ENCODE results near the gene FUOM. TPM values are rescaled to one million over a fixed set of nuclear protein-coding genes. Genes with fewer than 3 reads are reported as not detected.

FUOM gene
- total and polyA plus RNA-seq, 2 of the 8 experiments (the other 6 are each of a cell fraction or from before 2014, with no cell fraction given): 22.0 to 30.4 TPM

- no peak overlapping the region for H2AFZ ChIP-seq (ENCODE audit: low read length)
- H3K9me3 ChIP-seq (ENCODE audit: insufficient read depth in 2 of 2, low read depth in 1 of 2, low read length in 1 of 2): no peaks in the 10 kb centered on the region
- no peak overlapping the region for H4K8ac ChIP-seq (ENCODE audit: extremely low read depth, insufficient read depth, low read length)
- H3K4ac ChIP-seq (replicated peaks; ENCODE audit: insufficient read length, low read depth, low read length): no peak overlapping the region
- H3K79me1 ChIP-seq (ENCODE audit: low read depth, low read length): peaks cover 21% of the 10 kb centered on the region
- H3K56ac ChIP-seq (replicated peaks; ENCODE audit: insufficient read length, low read depth, low read length): no peak overlapping the region
- H4K20me1 ChIP-seq (replicated peaks in 1 of 2; ENCODE audit: control insufficient read depth in 1 of 2, insufficient read depth in 2 of 2, low read length in 2 of 2): peaks cover 5 to 12% of the 10 kb centered on the region in 2 experiments
- FAIRE-seq (no peak), DNase-seq (ENCODE audit: low read depth in 1 of 2, low spot score in 2 of 2) (no peak)
- 0 out of 7 replicates have a peak overlapping the region, but pooled peaks of 1 of the 4 experiments have one; percentile 14 for H3K9ac ChIP-seq (replicated peaks in 1 of 4; ENCODE audit: extremely low read depth in 1 of 4, low read depth in 3 of 4, low read length in 3 of 4)
- ChIA-PET POLR2A (ENCODE audit: partially characterized antibody) (interaction anchor here (0.6 to 1.6 kb wide), 3 partner anchors 12 to 37 kb away, joined by 3 to 7 read pairs (median 6); no protein-coding TSS in a partner anchor), CTCF (ENCODE audit: partially characterized antibody) (interaction anchor here (0.7 to 1.1 kb wide), 3 partner anchors 9 to 42 kb away, joined by 3 to 5 read pairs (median 4); no protein-coding TSS in a partner anchor)
- H2BK20ac ChIP-seq (ENCODE audit: low read length): no peak overlapping the region
- H4K91ac ChIP-seq (replicated peaks; ENCODE audit: insufficient read length, low read length): no peak overlapping the region
- peak overlapping the region in 3 of 4 experiments; percentile 14 to 84 (median 29); a peak in 4 of 8 replicates for H3K4me3 ChIP-seq (ENCODE audit: extremely low read depth in 1 of 4, insufficient read depth in 2 of 4, low read depth in 3 of 4, low read length in 4 of 4)
- peaks cover 3 to 27% of the 10 kb centered on the region in 2 experiments; a peak in 3 of 4 replicates for H3K79me2 ChIP-seq (ENCODE audit: control insufficient read depth in 1 of 2, insufficient read depth in 2 of 2, low read length in 2 of 2)
- no peak overlapping the region for H3K27ac ChIP-seq (ENCODE audit: low read depth, low read length)
- no peak overlapping the region for H2AK5ac ChIP-seq (ENCODE audit: low read depth, low read length)
- no peak overlapping the region for H4K5ac ChIP-seq (ENCODE audit: insufficient read length, low read depth, low read length)
- WGBS, 2 experiments (ENCODE audit: extremely low coverage in 1 of 2, insufficient coverage in 1 of 2, insufficient read length in 1 of 2, insufficient replicate concordance in 2 of 2, low coverage in 1 of 2, low lambda C conversion rate in 2 of 2, missing lambda C conversion rate in 1 of 2): 94% methylated on average over 33 of the region's 33 CpGs; no CpG with 5 or more reads in 1 of the 2 experiments
- H3K23me2 ChIP-seq (ENCODE audit: low read depth, low read length): peaks cover 9% of the 10 kb centered on the region; the same call in 1 of the 2 replicates
- peaks cover 0 to 6% (median 4%) of the 10 kb centered on the region in 4 experiments; a peak in 4 of 7 replicates for H3K4me1 ChIP-seq (replicated peaks in 1 of 4; ENCODE audit: control insufficient read depth in 3 of 4, insufficient read depth in 4 of 4, low read length in 3 of 4)
- H3K23ac ChIP-seq (ENCODE audit: insufficient read length): no peak overlapping the region
- no peaks in the 10 kb centered on the region for H3K27me3 ChIP-seq (replicated peaks in 1 of 4; ENCODE audit: control insufficient read depth in 3 of 4, extremely low read depth in 1 of 4, insufficient read depth in 3 of 4, low read length in 3 of 4)
- H2BK120ac ChIP-seq (replicated peaks; ENCODE audit: low read depth, low read length): no peak overlapping the region
- peaks cover 4 to 22% (median 6%) of the 10 kb centered on the region in 4 experiments; a peak in 7 of 8 replicates for H3K36me3 ChIP-seq (ENCODE audit: control insufficient read depth in 2 of 4, insufficient read depth in 4 of 4, low read length in 3 of 4)
- H3K4me2 ChIP-seq (ENCODE audit: insufficient read depth in 1 of 2, low read depth in 2 of 2, low read length in 2 of 2): peak overlapping the region; percentile 85 to 88
- H3K14ac ChIP-seq (ENCODE audit: insufficient read length): no peak overlapping the region
- no peak overlapping the region for H2BK5ac ChIP-seq (ENCODE audit: low read depth, low read length)
- no peak for TF ChIP-seq POLR2A (IDR thresholded peaks at IDR 0.05; ENCODE audit: control extremely low read depth in 1 of 2, low read depth in 2 of 2, low read length in 2 of 2)
- no peak for TF ChIP-seq SIRT6 (IDR thresholded peaks at IDR 0.05; ENCODE audit: low read length)
- no peak for TF ChIP-seq NRF1 (IDR thresholded peaks at IDR 0.05; ENCODE audit: low read depth, low read length)
- no peak for TF ChIP-seq YY1 (IDR thresholded peaks at IDR 0.05; ENCODE audit: low read depth, low read length)
- TF ChIP-seq RAD21 (IDR thresholded peaks at IDR 0.05 in 1 of 2, conservative IDR thresholded peaks at IDR 0.05 in 1 of 2; ENCODE audit: low read depth in 2 of 2, low read length in 2 of 2): no peak
- no peak for TF ChIP-seq CBX5 (IDR thresholded peaks at IDR 0.05; ENCODE audit: low read depth, low read length)
- TF ChIP-seq SP2 (IDR thresholded peaks at IDR 0.05; ENCODE audit: low read length): no peak
- TF ChIP-seq, protein P1, sequence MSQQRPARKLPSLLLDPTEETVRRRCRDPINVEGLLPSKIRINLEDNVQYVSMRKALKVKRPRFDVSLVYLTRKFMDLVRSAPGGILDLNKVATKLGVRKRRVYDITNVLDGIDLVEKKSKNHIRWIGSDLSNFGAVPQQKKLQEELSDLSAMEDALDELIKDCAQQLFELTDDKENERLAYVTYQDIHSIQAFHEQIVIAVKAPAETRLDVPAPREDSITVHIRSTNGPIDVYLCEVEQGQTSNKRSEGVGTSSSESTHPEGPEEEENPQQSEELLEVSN (IDR thresholded peaks at IDR 0.05): no peak
- no peak for TF ChIP-seq FOSL1 (IDR thresholded peaks at IDR 0.05; ENCODE audit: insufficient read depth, low read depth, low read length)
- TF ChIP-seq BRCA1 (IDR thresholded peaks at IDR 0.05; ENCODE audit: low read depth, low read length): no peak
- TF ChIP-seq ASH2L (IDR thresholded peaks at IDR 0.05; ENCODE audit: low read length): no peak
- no peak for TF ChIP-seq CHD2 (IDR thresholded peaks at IDR 0.05; ENCODE audit: low read length)
- no peak for TF ChIP-seq POU5F1 (IDR thresholded peaks at IDR 0.05; ENCODE audit: low read depth, low read length)
- H2BK12ac ChIP-seq (ENCODE audit: low read depth, low read length): no peak overlapping the region
- no peak overlapping the region for H3K18ac ChIP-seq (ENCODE audit: extremely low read depth, low read length)
- H2BK15ac ChIP-seq (ENCODE audit: low read length): no peak overlapping the region
These were observed 48.0 kb downstream of the FUOM start for GRCh38 chr10:133309720-133310398.
